Measurements from ENCODE around the gene MAP4K2.
"Not testable (repeated sequence)": the region's sequence is repeated elsewhere in the genome, so short reads cannot be mapped to it uniquely, and the experiment has no call there.

Gene MAP4K2

GRCh38 chr11:64803158-64803845, at the start of gene MAP4K2:
MAP4K2 (minus strand) TSS chr11:64803214; CDS start chr11:64803149, 65 bp downstream.
- DNase-seq (ENCODE audit: low spot score): peak; percentile 92

- peak; percentile 53 for DNase-seq (ENCODE audit: low spot score)
Observed at GRCh38 chr11:64851831-64852351, 48.9 kb upstream of the MAP4K2 start.

DNA sequence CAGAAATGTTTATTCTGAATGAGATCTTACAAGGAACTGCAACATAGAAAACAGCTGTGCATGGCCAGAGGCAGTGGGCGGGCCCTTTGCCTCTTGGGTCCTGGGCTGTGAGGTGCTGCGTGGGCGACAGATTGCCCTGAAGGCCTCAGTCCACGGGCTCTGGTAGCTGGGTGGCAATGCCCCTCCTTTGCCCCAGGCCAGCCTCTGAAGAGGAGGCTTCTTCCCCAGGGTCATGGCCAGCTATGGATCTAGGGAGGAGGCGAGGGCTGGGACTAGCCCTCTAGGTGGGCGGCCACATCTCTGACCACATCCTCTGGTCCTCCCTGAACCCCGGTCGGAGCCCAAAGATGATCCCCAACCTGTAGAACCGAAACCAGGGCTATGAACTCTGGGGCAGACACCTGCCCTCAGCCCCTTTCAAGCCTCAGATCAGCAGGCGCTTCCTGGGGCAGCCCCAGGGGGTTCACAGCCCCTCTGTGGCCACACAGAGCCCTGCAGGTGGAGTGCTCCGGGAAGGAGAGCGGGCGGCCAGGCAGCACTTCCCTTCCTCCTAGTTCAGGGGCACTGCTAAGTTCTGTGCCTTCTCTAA, 48.1 kb upstream of the MAP4K2 start:
- no peak for DNase-seq (ENCODE audit: low spot score)

GRCh38 chr11:64849598-64850356, 46.8 kb upstream of the MAP4K2 start:
- no peak for DNase-seq (ENCODE audit: low spot score)

DNA sequence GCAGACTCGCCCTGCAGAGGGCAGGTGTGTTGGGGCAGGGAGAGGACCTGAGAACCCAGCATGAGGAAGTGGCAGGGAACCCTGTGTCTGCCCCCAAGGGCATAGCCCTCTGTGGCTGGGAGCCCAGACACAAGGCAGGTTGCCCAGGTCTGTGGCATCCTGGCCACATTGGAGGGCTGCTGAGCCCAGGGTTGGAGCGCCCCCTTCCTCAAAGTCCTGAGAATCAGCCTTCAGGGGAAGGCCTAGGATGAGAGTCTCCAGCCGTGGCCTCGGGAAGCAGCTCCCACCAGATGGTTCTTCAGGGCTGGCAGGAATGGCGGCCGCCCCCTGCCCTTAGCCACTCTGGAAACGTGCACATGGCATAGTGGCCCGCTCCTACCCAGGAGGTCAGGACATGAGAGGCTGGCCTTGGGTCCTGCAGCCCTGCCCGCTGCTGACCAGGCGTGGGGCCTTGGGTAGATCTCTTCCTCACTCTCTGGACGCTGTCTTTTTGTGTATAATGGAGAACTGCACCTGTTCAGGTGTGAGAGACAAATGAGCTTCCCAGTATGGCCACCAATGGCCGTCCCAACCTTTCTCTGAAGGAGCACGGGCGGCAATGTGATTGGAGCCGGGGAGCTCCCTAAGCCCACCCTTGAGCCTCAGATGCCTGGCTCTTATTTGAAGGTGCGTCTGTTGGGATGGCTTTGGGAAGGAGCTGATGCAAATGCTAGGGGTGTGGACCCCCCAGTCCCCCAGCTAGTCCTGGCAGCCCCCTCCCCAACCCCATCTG, 46.0 kb upstream of the MAP4K2 start:
- no peak for DNase-seq (ENCODE audit: low spot score)

- DNase-seq (ENCODE audit: low spot score): no peak
Observed at GRCh38 chr11:64848214-64848825, 45.3 kb upstream of the MAP4K2 start.

GRCh38 chr11:64846998-64847666, 44.1 kb upstream of the MAP4K2 start:
- DNase-seq (ENCODE audit: low spot score): peak; percentile 95

DNA sequence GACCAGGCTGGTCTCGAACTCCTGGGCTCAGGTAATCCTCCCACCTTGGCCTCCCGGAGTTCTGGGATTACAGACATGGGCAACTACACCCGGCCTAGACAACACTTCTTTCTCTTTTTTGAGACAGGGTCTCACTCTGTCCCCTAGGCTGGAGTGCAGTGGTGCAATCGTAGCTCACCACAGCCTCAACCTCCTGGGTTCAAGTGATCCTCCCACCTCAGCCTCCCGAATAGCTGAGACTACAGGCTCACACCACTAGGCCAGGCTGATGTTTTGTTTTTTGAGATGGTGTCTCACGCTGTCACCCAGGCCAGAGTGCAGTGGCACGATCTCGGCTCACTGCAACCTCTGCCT, 42.7 kb upstream of the MAP4K2 start:
- not testable (repeated sequence) for DNase-seq (ENCODE audit: low spot score)

- DNase-seq (ENCODE audit: low spot score): no peak
Observed at GRCh38 chr11:64845129-64845775, 42.2 kb upstream of the MAP4K2 start.

DNA sequence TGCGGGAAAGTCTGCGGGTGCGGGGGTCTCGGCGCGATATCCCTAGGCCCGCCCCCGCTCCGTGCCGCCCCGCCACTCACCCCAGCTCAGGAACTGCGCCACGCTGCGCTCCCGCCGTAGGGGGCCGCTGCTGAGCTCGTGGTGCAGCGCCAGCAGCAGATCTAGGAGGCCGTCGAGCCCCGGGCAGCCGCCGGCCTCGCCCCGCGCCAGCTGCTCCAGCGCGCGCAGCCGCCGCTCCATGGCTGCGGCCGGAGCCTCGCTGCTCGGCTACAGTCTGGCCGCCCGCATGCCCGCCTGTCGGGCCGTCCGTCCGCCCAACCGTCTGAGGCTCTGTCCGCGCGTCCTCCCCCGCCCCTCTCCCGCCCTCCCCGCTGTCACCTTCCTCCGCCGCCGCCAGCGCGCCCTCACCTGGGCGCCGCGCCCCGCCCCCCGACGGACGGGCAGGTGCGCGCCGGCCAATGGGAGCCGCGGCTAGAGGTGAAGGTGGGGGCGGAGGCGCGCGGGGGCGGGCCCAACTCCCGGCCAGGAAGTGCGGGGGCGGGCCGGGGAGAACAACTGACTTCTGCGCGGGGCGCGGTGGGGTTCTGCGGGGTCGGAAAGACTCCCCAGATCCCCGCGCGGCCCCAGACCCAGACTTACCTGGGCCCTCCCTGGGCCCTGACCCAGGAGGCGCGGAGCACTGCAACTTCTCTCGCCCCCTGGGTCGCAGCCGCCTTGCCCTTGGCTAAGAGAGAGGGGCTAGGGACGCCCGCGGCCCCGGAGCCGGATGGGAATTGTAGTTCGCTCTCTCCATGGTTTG, 41.5 kb upstream of the MAP4K2 start, which contains the start of gene CDC42BPG:
Gene CDC42BPG, minus strand, starts transcription at position 324 of the 799 bp plus-strand sequence. Its CDS starts 84 bp downstream, at position 240.
- DNase-seq (ENCODE audit: low spot score): peak; percentile 70

GRCh38 chr11:64843686-64844329, 40.8 kb upstream of the MAP4K2 start:
- no peak for DNase-seq (ENCODE audit: low spot score)

- DNase-seq (ENCODE audit: low spot score): peak; percentile 27
Observed at GRCh38 chr11:64842851-64843685, 40.1 kb upstream of the MAP4K2 start.

DNA sequence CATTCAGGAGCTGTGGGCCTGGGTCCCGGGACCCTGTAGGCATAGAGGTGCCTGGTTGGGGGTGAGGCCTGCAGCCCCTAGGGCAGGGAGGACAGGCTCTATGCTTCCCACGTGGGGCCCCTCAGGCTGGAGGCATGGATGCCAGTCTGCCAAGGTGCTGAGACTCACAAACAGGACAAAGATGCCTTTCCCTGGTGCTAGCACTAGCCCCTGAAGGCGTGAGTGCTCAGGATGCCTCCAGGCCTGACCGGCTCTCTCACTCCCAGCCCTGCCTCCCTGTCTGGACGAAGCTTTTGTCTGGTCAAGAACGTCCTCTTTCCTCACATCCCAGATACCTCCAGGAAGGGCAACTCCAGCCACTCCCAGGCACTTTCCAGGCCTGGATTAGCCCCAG, 39.3 kb upstream of the MAP4K2 start:
- no peak for DNase-seq (ENCODE audit: low spot score)

GRCh38 chr11:64841592-64842365, 38.8 kb upstream of the MAP4K2 start:
- DNase-seq (ENCODE audit: low spot score): no peak

GRCh38 chr11:64839887-64840782, 37.1 kb upstream of the MAP4K2 start:
- DNase-seq (ENCODE audit: low spot score): no peak

DNA sequence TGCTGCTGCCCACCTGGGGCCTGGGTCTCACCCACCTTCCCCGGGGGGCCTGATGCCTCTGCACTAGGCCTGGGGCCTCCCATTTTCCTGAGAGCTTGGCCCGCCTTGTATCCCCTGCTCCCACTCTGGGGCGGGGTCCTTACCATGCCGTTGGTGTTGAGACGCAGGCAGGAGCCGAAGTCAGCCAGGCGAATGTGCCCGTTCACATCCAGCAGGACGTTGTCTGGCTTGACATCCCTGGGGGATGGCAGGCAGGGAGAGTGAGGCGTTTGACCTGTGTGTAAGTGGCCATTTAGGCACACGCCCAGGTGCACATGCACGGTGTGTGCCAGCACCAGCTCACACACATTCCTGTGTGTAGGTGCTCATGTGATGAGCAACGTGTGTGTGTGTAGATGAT, 36.3 kb upstream of the MAP4K2 start:
- no peak for DNase-seq (ENCODE audit: low spot score)

Measured in hematopoietic multipotent progenitor cell treated with erythropoietin and hydrocortisone succinate and interleukin-3 and kit ligand, for 15 days (in vitro differentiated cells).